Stimulated activated CD4-positive, alpha-beta T cell treated with anti-CD3 and anti-CD28 coated beads, Interleukin-15, amount 100 ng/mL, for 48 hours (primary cell): ENCODE measurements around the gene SNX3.
"Not testable (repeated sequence)": the region's sequence is repeated elsewhere in the genome, so short reads cannot be mapped to it uniquely, and the experiment has no call there.

Experiments used
- DNase-seq, 2 donors: peaks; one replicate each; pipeline ENCODE4 v3.0.0-alpha.2; 2020; ENCODE audit warnings: low read depth in 2 of 2

SNX3 gene

DNA sequence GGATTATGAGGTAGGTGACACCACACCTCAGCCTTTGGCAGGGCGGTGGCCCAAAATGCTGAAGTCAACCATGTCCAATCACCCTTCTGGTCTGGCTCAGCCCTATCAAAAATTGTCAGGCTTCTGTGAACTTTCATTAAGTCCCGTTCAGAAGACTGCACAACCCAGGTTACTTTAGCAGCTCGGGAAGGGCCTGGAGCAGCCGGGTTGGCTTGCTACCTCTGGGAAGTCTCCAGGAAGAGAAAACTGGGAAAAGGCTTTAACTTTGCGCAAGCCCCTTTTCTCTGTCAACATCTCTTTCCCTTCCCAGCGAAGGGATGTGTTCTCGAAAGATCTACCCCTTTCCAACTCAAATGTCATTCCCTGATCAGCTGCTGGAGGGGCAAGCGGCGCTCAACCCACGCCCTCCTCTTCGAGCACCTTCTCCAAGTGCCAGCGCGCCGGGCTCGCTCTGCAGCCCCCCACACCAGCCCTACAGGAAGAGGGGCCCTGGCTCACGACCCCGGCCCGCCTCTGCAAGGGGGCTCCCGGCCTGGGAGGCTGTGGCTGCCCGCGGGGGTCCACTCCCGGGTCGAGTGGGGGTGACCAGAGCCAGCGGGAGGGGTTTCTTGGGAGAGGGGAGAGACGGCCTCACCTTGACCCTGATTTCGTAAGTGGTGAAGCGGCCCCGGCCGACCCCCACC is 573 bp downstream of the SNX3 start:
- no peak for DNase-seq

DNA sequence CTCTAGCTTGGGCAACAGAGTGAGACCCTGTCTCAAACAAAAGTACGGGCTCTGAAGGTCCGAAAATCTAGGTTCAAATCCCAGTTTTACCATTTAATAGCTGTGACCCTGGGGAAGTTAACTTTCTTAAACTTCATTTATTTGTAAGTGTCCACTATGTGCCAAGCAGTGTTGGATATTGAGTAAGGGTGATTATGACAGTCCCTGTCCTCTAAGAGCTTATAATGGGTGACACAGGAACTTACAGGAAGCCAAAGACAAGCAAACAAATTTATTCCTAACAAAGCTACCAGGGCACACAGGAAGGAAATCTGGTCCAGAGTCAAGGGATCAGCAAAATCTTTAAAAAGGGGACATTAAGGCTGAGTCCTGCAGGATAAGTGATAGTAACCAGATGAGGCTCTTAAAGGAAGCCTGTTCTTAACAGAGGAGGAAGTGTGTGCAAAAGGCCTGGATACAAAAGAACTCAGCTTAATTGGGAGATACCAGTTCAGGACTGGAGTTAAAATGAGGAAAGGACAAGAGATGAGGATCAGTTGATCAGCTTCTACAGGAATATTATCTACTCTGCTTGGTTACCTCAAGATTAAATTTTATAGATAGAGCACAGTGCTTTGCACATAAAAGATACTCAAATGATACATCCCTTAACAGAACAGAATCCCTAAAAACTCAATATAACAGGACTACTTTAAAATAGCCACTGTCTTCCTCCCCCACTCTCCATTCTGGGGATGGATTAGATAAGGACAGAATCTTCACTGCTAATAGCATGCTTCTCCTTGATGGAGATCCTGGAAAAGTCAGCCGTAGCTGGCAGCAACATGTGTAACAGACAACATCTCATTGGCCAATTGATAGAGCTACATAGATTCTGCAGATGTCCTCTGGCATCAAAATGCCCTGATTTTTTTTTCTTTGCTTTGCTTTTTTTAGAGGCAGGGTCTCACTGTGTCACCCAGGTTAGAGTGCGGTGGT is 6.1 kb downstream of the SNX3 start:
- DNase-seq: no peak

DNA sequence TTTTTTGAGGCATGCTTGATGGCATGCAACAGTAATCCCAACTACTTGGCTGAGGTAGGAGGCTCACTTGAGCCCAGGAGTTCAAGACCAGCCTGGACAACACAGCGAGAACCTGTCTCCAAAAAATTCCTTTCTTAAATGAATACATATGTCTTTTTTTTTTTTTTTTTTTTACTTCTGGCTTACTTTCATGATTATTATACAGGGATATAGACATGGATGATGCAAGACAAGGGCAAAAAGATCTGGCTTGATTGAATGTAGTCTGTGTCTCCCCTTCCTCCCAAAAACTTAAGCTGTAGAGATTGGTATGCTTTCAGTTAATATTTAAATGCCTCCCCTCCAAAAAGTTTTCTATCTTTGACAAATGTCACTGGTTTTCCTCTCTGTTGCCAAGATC is 7.6 kb downstream of the SNX3 start:
- no peak for DNase-seq

DNA sequence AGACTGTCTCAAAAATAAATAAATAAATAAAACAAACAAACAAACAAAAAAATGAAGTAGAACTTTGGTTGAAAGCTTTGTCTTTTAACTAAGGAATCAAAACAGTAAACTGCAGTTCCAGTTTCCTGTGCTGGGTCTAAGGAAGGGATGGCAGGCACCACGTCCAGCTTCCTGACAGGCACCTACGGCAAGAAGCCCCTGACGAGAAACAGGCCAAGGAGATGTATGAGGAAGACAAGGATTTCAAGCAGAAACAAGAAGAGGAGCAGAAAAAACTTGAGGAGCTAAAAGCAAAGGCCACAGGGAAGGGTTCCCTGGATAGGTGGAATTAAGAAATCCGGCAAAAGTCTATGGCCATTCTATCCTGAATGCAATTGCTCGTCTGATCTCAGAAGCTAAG is 8.8 kb downstream of the SNX3 start:
- DNase-seq: no peak

DNA sequence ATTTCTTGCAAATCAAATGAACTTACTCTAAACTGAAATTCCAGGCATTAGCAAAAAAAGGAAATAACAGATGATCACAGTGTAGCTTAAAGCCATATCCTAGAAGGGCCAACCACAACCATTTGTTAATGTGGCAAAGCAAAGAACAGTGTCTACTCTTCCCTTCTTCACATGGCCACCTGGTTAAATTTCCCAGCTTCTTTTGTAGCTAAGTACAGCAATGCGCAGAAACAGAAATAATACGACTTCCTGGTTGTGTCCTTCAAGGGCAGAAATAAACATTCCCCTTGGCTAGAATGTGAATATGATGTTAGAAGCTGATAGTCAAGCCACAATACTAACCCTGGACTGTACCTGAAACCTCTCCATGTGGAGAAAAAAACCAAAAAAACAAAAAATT is 9.6 kb downstream of the SNX3 start:
- DNase-seq: no peak

DNA sequence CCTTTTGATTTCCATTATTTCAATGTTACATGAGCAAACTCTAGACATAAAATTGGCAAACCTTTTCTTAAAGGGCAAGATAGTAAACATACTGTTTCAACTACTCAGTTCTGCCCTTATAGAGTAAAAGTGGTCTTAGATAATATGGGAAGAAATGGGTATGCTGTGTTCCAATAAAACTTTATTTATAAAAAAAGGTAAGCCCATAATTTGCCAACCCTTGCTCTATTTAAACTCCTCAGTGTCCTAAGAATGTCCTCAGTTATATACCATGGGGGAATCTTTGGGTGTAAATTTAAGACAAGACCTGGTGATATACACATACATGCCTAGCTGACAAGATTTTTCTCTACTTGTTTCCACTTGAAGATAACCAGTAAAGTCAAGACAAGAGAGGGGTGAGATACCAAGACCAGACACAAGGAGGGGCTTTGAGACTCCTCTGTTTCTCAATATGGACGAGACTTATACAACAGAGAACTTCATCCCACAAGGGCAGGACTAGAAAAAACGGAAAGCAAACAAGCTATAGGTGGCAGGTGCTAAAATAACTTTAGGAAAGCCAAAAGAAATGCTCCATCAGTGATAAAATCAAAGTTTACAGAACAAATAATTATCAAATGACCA is 10.5 kb downstream of the SNX3 start:
- DNase-seq: no peak

DNA sequence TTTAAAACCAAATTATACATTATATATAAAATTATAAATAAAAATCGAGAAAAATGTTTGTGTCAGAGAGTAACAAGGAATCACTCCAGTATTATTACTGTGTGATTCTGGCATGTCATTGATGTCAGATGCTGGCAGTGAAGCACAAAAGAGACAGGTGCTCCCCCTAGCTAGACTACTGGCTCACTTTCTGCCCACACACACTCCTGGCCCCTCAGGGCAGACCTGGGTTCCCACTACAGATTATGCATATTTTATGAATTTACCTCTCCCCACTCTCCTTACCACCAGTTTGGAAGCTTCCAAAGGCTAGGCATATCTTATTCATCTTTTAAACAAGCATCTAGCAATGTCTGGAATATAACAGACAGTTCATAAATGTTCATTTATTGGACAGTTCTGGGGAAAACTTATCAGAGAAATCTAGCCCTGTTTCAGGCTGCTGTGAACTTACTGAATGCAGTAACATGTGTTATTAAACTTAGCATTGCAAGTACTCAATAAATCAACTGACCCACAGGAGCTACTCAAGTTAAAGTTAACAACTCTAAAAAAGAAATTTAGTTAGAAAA is 12.8 kb downstream of the SNX3 start:
- DNase-seq: no peak

DNA sequence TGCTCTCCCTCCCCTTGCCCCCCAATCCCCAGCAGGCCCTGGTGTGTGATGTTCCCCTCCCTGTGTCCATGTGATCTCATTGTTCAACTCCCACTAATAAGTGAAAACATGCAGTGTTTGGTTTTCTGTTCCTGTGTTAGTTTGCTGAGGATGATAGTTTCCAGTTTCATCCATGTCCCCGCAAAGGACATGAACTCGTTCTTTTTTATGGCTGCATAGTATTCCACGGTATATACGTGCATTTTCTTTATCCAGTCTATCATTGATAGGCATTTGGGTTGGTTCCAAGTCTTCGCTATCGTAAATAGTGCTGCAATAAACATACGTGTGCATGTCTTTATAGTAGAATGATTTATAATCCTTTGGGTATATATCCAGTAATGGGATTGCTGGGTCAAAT is 15.7 kb downstream of the SNX3 start:
- DNase-seq: not testable (repeated sequence)

DNA sequence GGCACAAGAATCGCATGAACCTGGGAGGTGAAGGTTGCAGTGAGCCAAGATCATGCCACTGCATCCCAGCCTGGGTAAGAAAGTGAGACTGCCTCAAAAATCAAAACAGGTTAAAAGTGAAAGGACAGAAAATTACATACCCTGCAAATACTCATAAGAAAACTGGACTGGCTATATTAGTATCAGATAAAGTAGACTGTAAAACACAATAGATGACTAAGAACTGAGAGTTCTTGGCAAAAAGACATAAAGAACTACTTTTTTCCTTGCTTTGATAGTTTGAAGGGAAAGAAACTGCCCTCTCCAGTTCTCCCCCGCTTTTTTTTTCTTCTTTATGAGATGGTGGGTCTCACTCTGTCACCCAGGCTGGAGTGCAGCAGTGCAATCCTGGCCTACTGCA is 17.0 kb downstream of the SNX3 start:
- no peak for DNase-seq

DNA sequence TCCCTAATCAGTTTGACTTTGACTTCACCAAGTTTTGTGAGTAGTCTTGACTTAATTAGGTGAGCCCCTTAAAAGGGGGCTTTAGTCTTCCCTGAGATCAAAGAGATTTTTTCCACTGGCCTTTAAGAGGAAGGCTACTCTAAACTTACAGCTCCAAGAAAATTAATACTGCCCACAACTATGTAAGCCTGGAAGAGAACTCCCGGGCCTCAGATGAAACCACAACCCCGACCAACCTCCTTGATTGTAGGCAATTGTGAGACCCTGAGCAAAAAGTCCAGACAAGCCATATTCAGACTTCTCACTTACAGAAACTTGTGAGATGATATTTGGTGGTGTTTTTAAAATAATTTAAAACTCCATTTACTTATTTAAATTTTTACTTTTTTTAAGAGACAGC is 18.1 kb downstream of the SNX3 start:
- no peak for DNase-seq

DNA sequence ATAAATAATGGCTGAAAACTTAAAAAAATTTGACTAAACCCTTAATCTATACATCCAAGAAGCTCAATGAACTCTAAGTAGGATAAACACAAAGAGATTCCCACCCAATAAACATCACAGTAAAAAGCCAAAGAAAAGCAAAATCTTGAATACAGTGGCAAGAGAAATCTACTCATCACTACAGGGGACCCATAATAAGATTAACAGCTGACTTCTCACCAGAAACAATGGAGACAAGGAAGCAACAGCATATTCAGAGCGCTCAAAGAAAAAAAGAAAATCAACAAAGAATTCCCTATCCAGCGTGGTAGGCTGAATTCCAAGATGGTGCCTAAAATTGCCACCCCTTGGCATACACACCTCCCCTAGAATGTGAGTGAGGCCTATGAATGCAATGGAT is 18.6 kb downstream of the SNX3 start:
- no peak for DNase-seq

DNA sequence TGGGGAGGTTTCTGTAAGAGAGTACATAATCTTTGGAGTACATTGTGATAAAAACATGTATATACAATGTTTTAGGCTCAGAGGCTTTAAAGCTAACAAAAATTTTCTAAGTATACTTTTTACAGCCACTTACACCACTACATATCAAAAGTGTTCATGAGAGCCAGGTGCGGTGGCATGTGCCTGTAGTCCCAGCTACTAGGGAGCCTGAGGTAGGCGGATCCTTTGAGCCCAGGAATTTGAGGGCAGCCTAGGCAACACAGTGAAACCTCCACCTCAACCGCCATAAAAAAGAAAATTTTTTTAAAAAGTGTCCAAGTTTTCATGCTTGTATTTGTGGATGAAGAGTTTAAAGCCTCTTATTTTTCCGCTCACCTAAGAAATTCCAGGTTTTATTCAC is 22.5 kb downstream of the SNX3 start:
- DNase-seq: no peak

DNA sequence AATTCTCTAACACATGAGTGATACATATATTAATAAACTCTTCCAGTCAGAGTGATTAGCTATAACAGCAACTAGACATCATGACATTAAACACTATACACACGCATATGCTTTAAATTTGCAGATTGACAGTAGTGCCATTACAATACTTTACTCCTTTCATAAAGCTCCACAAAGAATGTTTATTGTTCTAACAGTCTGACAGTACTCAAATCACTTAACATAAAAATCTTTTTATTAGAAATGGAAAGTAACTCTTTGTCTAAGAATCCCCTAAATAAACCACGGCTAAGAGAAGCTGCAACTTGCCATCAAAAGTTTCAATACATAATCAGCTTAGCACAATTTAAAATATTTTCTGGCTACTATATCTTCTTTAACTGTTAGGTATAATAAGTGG is 24.0 kb downstream of the SNX3 start:
- no peak for DNase-seq

DNA sequence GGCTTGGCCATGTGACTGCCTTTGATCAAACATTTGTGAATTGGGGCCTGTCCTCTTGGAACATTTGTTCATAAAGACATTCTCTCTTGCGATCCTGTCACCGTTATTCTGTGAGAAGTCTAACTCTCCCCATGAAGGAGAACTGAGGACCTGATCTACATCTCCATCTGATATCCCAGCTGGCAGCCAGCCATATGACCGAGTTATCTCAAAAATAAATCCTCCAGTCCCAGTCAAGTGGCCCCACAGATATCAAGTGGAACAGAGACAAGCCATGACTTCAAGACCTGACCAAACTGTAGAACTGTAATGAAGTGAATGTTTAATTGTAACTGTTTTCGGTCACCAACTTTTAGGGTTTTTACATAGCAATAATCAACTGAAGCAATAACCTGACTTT is 25.7 kb downstream of the SNX3 start:
- no peak for DNase-seq

DNA sequence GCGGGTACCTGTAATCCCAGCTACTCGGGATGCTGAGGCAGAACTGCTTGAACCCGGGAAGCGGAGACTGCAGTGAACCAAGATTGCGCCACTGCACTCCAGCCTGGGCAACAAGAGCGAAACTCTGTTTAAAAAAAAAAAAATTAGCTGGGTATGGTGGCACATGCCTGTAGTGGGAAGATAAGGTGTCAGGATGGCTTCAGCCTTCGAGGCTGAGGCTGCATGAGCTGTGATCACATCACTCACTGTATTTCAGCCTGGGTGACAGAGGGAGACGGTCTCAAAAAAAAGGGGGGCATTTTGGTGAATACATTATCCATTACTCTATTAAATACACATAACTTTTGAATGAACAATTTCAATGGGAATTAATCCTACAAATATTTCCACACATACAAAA is 32.4 kb downstream of the SNX3 start:
- no peak for DNase-seq

DNA sequence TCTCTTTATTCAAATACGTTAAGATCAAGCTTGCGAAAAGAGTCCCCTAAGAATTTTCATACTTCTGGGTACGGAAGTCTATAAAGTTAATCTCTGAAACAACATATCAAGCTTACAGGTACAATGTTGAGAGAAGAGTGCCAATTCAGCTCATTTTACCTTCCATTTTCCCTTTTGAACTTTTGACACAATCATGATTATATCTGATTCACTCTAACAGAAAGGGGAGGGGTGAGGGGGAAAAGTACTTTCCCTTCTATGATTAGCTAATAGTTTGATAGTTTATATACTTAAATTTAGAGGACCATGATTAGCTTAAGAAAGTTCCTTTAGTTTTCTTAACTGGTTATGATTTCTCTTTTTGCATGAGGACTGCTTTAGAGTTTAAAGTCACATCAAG is 33.5 kb downstream of the SNX3 start:
- DNase-seq: no peak

DNA sequence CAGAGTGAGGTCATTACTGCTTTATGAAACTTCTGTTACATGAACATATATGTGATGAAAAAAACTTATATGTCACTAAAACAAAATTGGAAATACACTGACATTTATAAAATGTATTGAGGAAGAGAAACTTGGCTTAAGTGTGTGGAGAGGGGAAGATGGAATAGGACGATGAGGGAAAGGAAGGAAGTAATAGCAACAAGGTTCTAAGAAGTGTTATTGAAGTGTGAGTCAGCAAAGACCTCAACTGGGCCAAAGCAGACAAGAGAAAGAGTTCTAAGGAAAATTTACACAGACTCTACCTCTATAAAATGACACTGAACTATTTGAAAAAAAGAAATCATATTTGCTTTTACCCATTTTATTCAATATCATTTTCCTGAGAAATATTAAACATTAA is 38.3 kb downstream of the SNX3 start:
- DNase-seq: no peak

DNA sequence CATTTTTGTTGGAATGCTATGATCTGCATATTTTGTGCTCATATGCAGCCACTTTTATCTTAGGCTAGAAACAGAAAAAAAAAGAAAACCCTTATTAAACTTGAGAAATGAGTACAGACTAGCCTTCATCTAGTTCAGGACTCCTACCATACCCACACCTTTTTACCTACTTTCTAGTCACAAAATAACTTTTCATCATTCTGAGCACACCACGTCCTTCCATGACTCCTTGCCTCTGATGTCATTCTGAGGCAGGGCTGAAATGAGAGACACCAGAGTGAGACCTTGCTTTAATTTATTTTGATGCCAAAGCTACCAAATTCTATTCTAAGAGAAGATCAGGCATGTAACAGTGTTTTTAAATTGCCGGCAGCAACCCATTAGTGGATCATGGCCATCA is 38.8 kb downstream of the SNX3 start:
- no peak for DNase-seq

DNA sequence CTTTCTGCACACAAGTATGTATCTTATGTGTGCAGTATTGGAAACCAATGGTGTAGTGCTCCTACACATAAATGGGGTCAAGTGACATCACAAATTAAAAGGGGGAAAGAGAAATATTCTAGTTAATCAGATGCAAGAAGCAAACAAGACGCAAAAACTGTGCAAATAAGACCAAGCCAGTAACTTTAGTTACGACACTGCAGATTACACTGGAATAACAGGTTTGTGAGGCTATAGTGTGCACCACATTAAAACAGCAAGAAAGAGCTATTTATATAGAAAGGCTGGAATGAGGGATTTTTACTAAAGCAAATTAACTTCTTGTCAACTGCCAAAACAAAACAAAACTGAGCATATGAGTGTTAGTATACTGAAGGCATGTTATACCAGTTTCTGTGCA is 49.2 kb downstream of the SNX3 start:
- no peak for DNase-seq

DNA sequence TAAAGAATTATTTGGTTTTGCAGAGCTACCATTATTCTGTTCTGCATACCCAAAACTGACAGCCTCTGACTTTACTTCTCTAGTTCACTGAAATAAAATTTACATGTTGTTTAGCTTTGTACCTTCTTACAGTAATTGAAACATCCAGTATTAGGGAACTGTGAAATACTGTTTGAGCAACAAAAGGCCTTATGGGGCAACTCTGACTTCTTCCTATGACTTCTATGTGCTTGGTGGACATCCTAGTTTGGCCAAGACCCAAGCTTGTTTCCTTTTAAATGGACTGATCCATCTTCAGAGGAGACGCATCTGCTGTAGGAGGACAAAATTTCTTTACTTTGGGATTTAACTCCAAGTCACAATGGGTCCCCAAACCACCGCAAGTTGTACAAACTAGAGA is 50.3 kb downstream of the SNX3 start:
- DNase-seq: no peak

DNA sequence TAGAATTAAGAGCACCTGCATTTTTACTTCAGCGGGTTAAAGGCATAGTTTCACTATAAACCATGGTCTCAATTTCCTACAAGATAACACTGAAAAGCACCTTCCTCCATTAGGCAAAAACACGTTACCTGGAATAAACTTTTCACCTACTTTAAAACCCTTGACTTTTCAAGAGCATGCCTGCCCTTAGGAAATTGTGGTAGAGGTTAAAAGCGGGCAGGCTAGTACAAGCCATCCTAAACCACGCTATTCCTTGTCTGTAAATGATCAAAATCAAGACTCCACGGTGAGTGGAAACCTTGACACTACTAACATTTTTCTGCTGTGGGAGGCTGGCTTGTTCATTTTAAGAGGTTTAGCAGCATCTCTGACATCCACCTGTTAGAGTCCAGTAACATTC is 51.1 kb downstream of the SNX3 start:
- no peak for DNase-seq

DNA sequence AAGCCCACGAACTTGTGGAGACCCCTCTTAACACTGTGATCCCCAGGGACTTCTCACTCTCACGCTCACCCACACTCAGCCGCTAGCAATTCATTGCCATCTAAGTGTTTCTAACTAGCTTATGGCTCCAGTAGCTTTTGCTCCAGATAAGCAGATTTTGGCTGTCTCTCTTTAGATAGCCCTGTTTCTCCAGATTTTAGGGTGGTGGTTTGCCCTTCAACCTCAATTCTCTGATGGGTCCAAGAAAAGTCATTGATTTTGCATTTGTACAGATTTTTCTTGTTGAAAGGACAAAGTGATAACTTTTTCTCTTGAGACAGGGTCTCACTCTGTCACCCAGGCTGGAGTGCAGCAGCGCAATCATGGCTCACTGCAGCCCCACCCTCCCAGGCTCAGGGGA is 53.8 kb downstream of the SNX3 start:
- DNase-seq: no peak
